K562 (cell line): ENCODE measurements around the gene SYCP2. TPM values are rescaled to one million over a fixed set of nuclear protein-coding genes. Genes with fewer than 3 reads are reported as not detected.

ENCODE experiments used
- ATAC-seq: fragments of 200-7000 bp; cut with Tn5 transposase; 3 replicates; pipeline ENCODE4 v1.9.1; 2020; ENCODE audit warnings: moderate library complexity
- BruUV-seq: library from RNA; stranded (reverse); fragments of 400-500 nt; replicated peaks from 2 replicates; lab custom pipeline; 2021; lab: Mats Ljungman, UMichigan
- CTCF ChIA-PET: fragments of 300-600 bp; formaldehyde crosslinking; extraction: SDS; loops from one replicate; lab custom pipeline; 2021; ENCODE audit warnings: low intra/inter-chr PET ratio; lab: Yijun Ruan, JAX
- POLR2A ChIA-PET: fragments of 300-600, 350-650 bp; sonication (Branson Sonifier 250); formaldehyde crosslinking; extraction: SDS; loops from one replicate; lab custom pipeline; 2021; ENCODE audit warnings: antibody characterized with exemption, inconsistent platforms; lab: Yijun Ruan, JAX
- DNase-seq, 4 experiments: peaks; one replicate each; pipeline versions ENCODE4 v3.0.0 to v3.0.0-alpha.2; 2011 to 2018; ENCODE audit warnings: low spot score in 3 of 4, mixed read lengths in 3 of 4; ENCODE audit errors: extremely low read depth in 1 of 4
- FAIRE-seq: peaks from 2 replicates; lab custom pipeline; 2011; peaks lifted over from hg19 to GRCh38; lab: Jason Lieb, UNC
- H2AFZ ChIP-seq: 2 replicates; pipeline ENCODE4 v1.6.0; 2011; ENCODE audit warnings: low read depth, low read length, control low read depth, inconsistent platforms
- H3K27ac ChIP-seq: fragments of 200-600 bp; 3 replicates; pipeline ENCODE4 v1.8.0; 2011; ENCODE audit warnings: low read depth, mild to moderate bottlenecking, control low read depth, inconsistent platforms, low read length, moderate library complexity, mixed read lengths; ENCODE audit errors: extremely low read depth
- H3K27me3 ChIP-seq, 2 experiments: fragments of 300-600 bp in 1 of 2; 2 replicates in 1 of 2; 3 replicates in 1 of 2; pipeline versions ENCODE4 v1.6.0 to v1.8.0; 2011; ENCODE audit warnings: inconsistent platforms in 2 of 2, low read length in 2 of 2, mild to moderate bottlenecking in 1 of 2, mixed read lengths in 1 of 2, moderate library complexity in 1 of 2; ENCODE audit not compliant: control insufficient read depth in 2 of 2, insufficient read depth in 2 of 2
- H3K36me3 ChIP-seq: fragments of 300-600 bp; 3 replicates; pipeline ENCODE4 v1.8.0; 2011; ENCODE audit warnings: mild to moderate bottlenecking, low read length, inconsistent platforms; ENCODE audit not compliant: control insufficient read depth, insufficient read depth
- H3K4me1 ChIP-seq, 2 experiments: fragments of 200-600 bp in 1 of 2; replicated peaks in 1 of 2; 2 replicates in 1 of 2; 3 replicates in 1 of 2; pipeline versions ENCODE4 v1.5.1 to v1.8.0; 2011; ENCODE audit warnings: inconsistent platforms in 2 of 2, low read length in 2 of 2, mild to moderate bottlenecking in 1 of 2, mixed read lengths in 1 of 2, moderate library complexity in 1 of 2; ENCODE audit not compliant: control insufficient read depth in 2 of 2, insufficient read depth in 2 of 2
- H3K4me2 ChIP-seq: 2 replicates; pipeline ENCODE4 v1.6.1; 2011; ENCODE audit warnings: low read length, control low read depth, inconsistent platforms, mixed read lengths; ENCODE audit not compliant: insufficient read depth
- H3K4me3 ChIP-seq: fragments of 200-600 bp; sonication (generic), shearing (Covaris generic); 2 replicates; pipeline ENCODE4 v1.5.1; 2016; ENCODE audit warnings: control low read depth, inconsistent platforms
- H3K79me2 ChIP-seq: fragments of 200-600 bp; 3 replicates; pipeline ENCODE4 v1.8.0; 2011; ENCODE audit warnings: low read length, inconsistent platforms; ENCODE audit not compliant: control insufficient read depth, insufficient read depth
- H3K9ac ChIP-seq, 2 experiments: 2 replicates each; pipeline versions ENCODE4 v1.6.0 to v1.6.1; 2011; ENCODE audit warnings: low read depth in 2 of 2, low read length in 2 of 2, control low read depth in 1 of 2, inconsistent platforms in 1 of 2, mild to moderate bottlenecking in 1 of 2, mixed read lengths in 1 of 2; ENCODE audit not compliant: insufficient read depth in 1 of 2
- H3K9me1 ChIP-seq: one replicate; pipeline ENCODE4 v1.6.0; 2011; ENCODE audit warnings: inconsistent platforms, mild to moderate bottlenecking, low read length, moderate library complexity; ENCODE audit not compliant: control insufficient read depth, insufficient read depth
- H3K9me3 ChIP-seq: replicated peaks from 2 replicates; pipeline ENCODE4 v1.5.1; 2011; ENCODE audit warnings: low read depth, low read length, inconsistent platforms; ENCODE audit not compliant: control insufficient read depth, insufficient read depth
- H4K20me1 ChIP-seq: replicated peaks from 2 replicates; pipeline ENCODE4 v1.6.1; 2011; ENCODE audit warnings: low read length, inconsistent platforms, mixed read lengths; ENCODE audit not compliant: control insufficient read depth, insufficient read depth
- BRD4 ChIP-seq: fragments of 200-600 bp; sonication (generic); IDR thresholded peaks from 2 replicates; pipeline ENCODE4 v1.6.1; 2017; ENCODE audit warnings: inconsistent platforms
- CAMTA2 ChIP-seq: fragments of 250-450 bp; sonication (Bioruptor Pico); conservative IDR thresholded peaks from 2 replicates; pipeline ENCODE4 v1.5.1; 2022
- ELF4 ChIP-seq: fragments of 450-650 bp; formaldehyde crosslinking; IDR thresholded peaks from 2 replicates; pipeline ENCODE4 v1.4.0; 2022; ENCODE audit warnings: missing genetic modification characterization
- HNRNPL ChIP-seq: fragments of 200-400 bp; formaldehyde crosslinking; IDR thresholded peaks from 2 replicates; pipeline ENCODE4 v1.6.1; 2017; ENCODE audit warnings: low read depth, mild to moderate bottlenecking, low read length
- RBM22 ChIP-seq: fragments of 200-400 bp; formaldehyde crosslinking; IDR thresholded peaks from 2 replicates; pipeline ENCODE4 v1.6.1; 2018; ENCODE audit warnings: low read length, low read depth; ENCODE audit not compliant: poor library complexity, severe bottlenecking
- SMARCC2 ChIP-seq: fragments of 450-650 bp; IDR thresholded peaks from 2 replicates; pipeline ENCODE4 v1.6.1; 2017; ENCODE audit warnings: antibody characterized with exemption, moderate library complexity, mild to moderate bottlenecking, low read depth
- TSHZ1 ChIP-seq: fragments of 250-450 bp; sonication (Bioruptor Pico); IDR thresholded peaks from 2 replicates; pipeline ENCODE4 v1.4.0; 2020; ENCODE audit warnings: mild to moderate bottlenecking, moderate library complexity
- ZFP30 ChIP-seq: fragments of 250-450 bp; sonication (Bioruptor Pico); IDR thresholded peaks from 2 replicates; pipeline ENCODE4 v1.8.0; 2022; ENCODE audit warnings: moderate library complexity, mild to moderate bottlenecking, inconsistent platforms, borderline replicate concordance
- WGBS: fragments of 100-300 bp; shearing (Covaris generic); methylation state at CpG from one replicate; pipeline ENCODE4 v1.1.6; 2016; ENCODE audit warnings: low coverage, mixed read lengths; ENCODE audit not compliant: insufficient coverage; ENCODE audit errors: missing lambda C conversion rate; 5-methylcytosine and 5-hydroxymethylcytosine counted together
- in situ Hi-C: fragments of 300-500 bp; cut with MboI; formaldehyde crosslinking; loops from 4 replicates; pipeline ENCODE4 v1.15.0; 2018; ENCODE audit warnings: inconsistent platforms, mixed read lengths
- intact Hi-C: fragments of 100-400 bp; cut with micrococcal nuclease; formaldehyde crosslinking; loops from 2 replicates; pipeline ENCODE4 v1.14.2; 2022
- polyA plus RNA-seq, 8 experiments: library from polyadenylated mRNA; depleted of rRNA in 4 of 8; stranded (reverse) in 5 of 8; unstranded in 3 of 8; fragments of >200 nt; fragmentation: Nextera tagmentation in 2 of 8; fragmentation: Illumina TruSeq in 1 of 8; extraction: Ambion mirVana in 2 of 8; extraction: Trizol in 1 of 8; gene quantifications; 2 replicates each; pipeline versions ENCODE4 v1.2.1 to v1.2.3, GENCODE V29; 2011 to 2014; ENCODE audit warnings: inconsistent platforms in 1 of 8, missing spikeins in 1 of 8
- total RNA-seq, 7 experiments: library from RNA; depleted of rRNA in 6 of 7; stranded (reverse); fragments of >200 nt in 6 of 7; fragmentation: Illumina TruSeq in 2 of 7; extraction: Trizol in 2 of 7; gene quantifications; 2 replicates each; pipeline versions ENCODE4 v1.2.1 to v1.2.3, GENCODE V29; 2011 to 2021; ENCODE audit warnings: low replicate concordance in 1 of 7
- TF ChIP-seq, protein P1 (sequence below), 2 experiments: IDR thresholded peaks in 1 of 2; conservative IDR thresholded peaks in 1 of 2; 2 replicates each; pipeline ENCODE4 v1.6.1; 2016; ENCODE audit warnings: low read depth in 2 of 2, mild to moderate bottlenecking in 1 of 2, missing compliant biosample characterization in 1 of 2, missing genetic modification characterization in 1 of 2, moderate library complexity in 1 of 2
- TF ChIP-seq, protein P2 (sequence below): fragments of 450-650 bp; IDR thresholded peaks from 2 replicates; pipeline ENCODE4 v1.6.1; 2016

The SYCP2 gene
- total and polyA plus RNA-seq, 9 of the 15 experiments (the other 6 are each of a cell fraction or from before 2014, with no cell fraction given), result 0.24 to 1.6 (median 0.67) TPM

DNA sequence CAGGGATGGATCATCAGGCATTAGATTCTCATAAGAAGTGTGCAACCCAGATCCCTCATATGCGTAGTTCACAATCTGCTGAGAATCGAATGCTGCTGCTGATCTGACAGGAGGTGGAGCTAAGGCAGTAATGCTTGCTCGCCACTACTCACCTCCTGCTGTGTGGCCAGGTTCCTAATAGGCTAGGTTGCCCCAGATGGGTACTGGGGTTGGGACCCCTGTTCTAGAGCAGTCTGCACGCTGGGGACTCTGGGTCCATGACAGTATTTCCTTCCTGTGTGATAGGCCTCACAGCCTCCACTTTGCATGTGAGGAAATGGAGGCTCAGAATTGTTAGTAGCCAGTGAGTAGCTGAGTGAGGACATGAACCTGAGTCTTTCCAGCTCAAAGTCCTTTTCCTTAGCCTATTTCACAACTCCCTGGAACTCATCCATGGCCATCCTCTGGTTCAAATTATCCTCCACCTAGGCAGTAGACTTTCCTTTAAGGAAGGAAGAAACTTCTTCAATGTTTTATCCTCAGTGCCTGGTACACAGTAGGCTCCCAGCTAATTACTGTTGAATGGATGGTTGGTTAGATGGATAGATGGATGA lies 117.2 kb downstream of the SYCP2 start (continued):
- TF ChIP-seq HNRNPL, result no peak
- TF ChIP-seq CAMTA2, result no peak
- TF ChIP-seq ELF4 (CRISPR knock-in tag), result no peak

GRCh38 chr20:59814840-59815340 lies 118.5 kb downstream of the SYCP2 start:
- WGBS, result 0% methylated on average over 8 of the region's 8 CpGs
- Histone ChIP-seq H3K27me3 (peaks cover 6 to 44% of the 10 kb centered on the region in 2 experiments; a peak in 4 of 5 replicates), H3K4me1 (no peaks in the 10 kb centered on the region), H3K4me3 (no peak overlapping the region), H3K27ac (no peak overlapping the region), H4K20me1 (no peaks in the 10 kb centered on the region; the same call in 1 of the 2 replicates), H3K9ac (no peak overlapping the region), H3K9me3 (no peaks in the 10 kb centered on the region), H3K9me1 (no peaks in the 10 kb centered on the region)
- ChIA-PET POLR2A (no interaction called here), CTCF (no interaction called here)
- FAIRE-seq, result no peak
- no peak for DNase-seq
- intact Hi-C loops, result no loop called here
- TF ChIP-seq, protein P1, sequence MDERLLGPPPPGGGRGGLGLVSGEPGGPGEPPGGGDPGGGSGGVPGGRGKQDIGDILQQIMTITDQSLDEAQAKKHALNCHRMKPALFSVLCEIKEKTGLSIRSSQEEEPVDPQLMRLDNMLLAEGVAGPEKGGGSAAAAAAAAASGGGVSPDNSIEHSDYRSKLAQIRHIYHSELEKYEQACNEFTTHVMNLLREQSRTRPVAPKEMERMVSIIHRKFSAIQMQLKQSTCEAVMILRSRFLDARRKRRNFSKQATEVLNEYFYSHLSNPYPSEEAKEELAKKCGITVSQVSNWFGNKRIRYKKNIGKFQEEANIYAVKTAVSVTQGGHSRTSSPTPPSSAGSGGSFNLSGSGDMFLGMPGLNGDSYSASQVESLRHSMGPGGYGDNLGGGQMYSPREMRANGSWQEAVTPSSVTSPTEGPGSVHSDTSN (CRISPR knock-in tag; IDR thresholded peaks at IDR 0.05; ENCODE audit: low read depth), result no peak
- TF ChIP-seq, protein P1 (tag; conservative IDR thresholded peaks at IDR 0.05; ENCODE audit: low read depth), result no peak
- TF ChIP-seq RBM22, result no peak
- TF ChIP-seq ZFP30, result no peak
- TF ChIP-seq SMARCC2, result no peak
- TF ChIP-seq, protein P2, sequence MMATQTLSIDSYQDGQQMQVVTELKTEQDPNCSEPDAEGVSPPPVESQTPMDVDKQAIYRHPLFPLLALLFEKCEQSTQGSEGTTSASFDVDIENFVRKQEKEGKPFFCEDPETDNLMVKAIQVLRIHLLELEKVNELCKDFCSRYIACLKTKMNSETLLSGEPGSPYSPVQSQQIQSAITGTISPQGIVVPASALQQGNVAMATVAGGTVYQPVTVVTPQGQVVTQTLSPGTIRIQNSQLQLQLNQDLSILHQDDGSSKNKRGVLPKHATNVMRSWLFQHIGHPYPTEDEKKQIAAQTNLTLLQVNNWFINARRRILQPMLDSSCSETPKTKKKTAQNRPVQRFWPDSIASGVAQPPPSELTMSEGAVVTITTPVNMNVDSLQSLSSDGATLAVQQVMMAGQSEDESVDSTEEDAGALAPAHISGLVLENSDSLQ, result no peak
- TF ChIP-seq BRD4, result no peak
- no peak for TF ChIP-seq TSHZ1
- TF ChIP-seq, all 486 proteins: peak for 0
- no peaks in the 10 kb centered on the region for H3K79me2 ChIP-seq
- in situ Hi-C loops, result no loop called here
- no peaks in the 10 kb centered on the region for H3K36me3 ChIP-seq
- H2AFZ ChIP-seq, result no peak overlapping the region
- no TSS peak for BruUV-seq
- H3K4me2 ChIP-seq, result no peak overlapping the region
- ATAC-seq, result no peak
